KMS-11 (cell line): ENCODE data around the gene EFHC1.

Experiments used
- H2AFZ ChIP-seq: fragments of 200-600 bp; sonication (generic); 2 replicates; pipeline ENCODE4 v1.6.1; 2016; ENCODE audit warnings: antibody characterized with exemption, mixed run types, low read depth
- H3K27ac ChIP-seq: fragments of 200-600 bp; sonication (generic); 2 replicates; pipeline ENCODE4 v1.6.1; 2016; ENCODE audit warnings: mild to moderate bottlenecking, mixed run types
- H3K27me3 ChIP-seq: fragments of 200-600 bp; sonication (generic); 2 replicates; pipeline ENCODE4 v1.6.1; 2017; ENCODE audit warnings: mild to moderate bottlenecking, low read depth, mixed run types, moderate library complexity; ENCODE audit not compliant: insufficient read depth
- H3K36me3 ChIP-seq: fragments of 200-600 bp; sonication (generic); 2 replicates; pipeline ENCODE4 v1.6.1; 2017; ENCODE audit warnings: mild to moderate bottlenecking, mixed run types; ENCODE audit not compliant: insufficient read depth
- H3K4me1 ChIP-seq: fragments of 200-600 bp; sonication (generic); 2 replicates; pipeline ENCODE4 v1.6.1; 2016; ENCODE audit warnings: mild to moderate bottlenecking, low read depth, mixed run types; ENCODE audit not compliant: poor library complexity, severe bottlenecking
- H3K4me2 ChIP-seq: fragments of 200-600 bp; sonication (generic); 2 replicates; pipeline ENCODE4 v1.7.0; 2016; ENCODE audit warnings: mild to moderate bottlenecking, mixed run types
- H3K4me3 ChIP-seq: fragments of 200-600 bp; sonication (generic); IDR thresholded peaks from 2 replicates; pipeline ENCODE4 v1.6.1; 2017; ENCODE audit warnings: low read depth, low read length, mixed read lengths; ENCODE audit not compliant: insufficient read depth
- H3K79me2 ChIP-seq: fragments of 200-600 bp; sonication (generic); 2 replicates; pipeline ENCODE4 v1.6.1; 2016; ENCODE audit warnings: low read depth, mixed run types; ENCODE audit not compliant: insufficient read depth
- H3K9ac ChIP-seq: fragments of 200-600 bp; sonication (generic); 2 replicates; pipeline ENCODE4 v1.6.1; 2016; ENCODE audit warnings: mild to moderate bottlenecking, mixed run types
- H4K20me1 ChIP-seq: fragments of 200-600 bp; sonication (generic); 2 replicates; pipeline ENCODE4 v1.6.1; 2016; ENCODE audit warnings: mild to moderate bottlenecking, mixed run types; ENCODE audit not compliant: insufficient read depth
- CTCF ChIP-seq: fragments of 200-600 bp; sonication (generic); conservative IDR thresholded peaks from 2 replicates; pipeline ENCODE4 v1.6.1; 2017; ENCODE audit warnings: low read depth, mild to moderate bottlenecking, antibody characterized with exemption, low read length, moderate library complexity, mixed read lengths

The EFHC1 gene

GRCh38 chr6:52407467-52407866 is 12.7 kb upstream of the EFHC1 start:
- Histone ChIP-seq H3K4me1 (peaks cover 16% of the 10 kb centered on the region), H3K27me3 (no peaks in the 10 kb centered on the region), H3K4me3 (no peak overlapping the region), H4K20me1 (no peaks in the 10 kb centered on the region), H3K9ac (no peak overlapping the region), H3K79me2 (no peaks in the 10 kb centered on the region), H2AFZ (no peak overlapping the region), H3K27ac (no peak overlapping the region), H3K4me2 (no peak overlapping the region; the same call in 1 of the 2 replicates), H3K36me3 (no peaks in the 10 kb centered on the region)
- TF ChIP-seq CTCF = peak; percentile 80

GRCh38 chr6:52409499-52409898 is 10.6 kb upstream of the EFHC1 start:
- Histone ChIP-seq H3K4me2 (0 out of 2 replicates have a peak overlapping the region, but pooled peaks have one; percentile 1), H3K4me3 (no peak overlapping the region), H3K9ac (no peak overlapping the region), H4K20me1 (no peaks in the 10 kb centered on the region), H3K79me2 (no peaks in the 10 kb centered on the region), H3K36me3 (no peaks in the 10 kb centered on the region), H2AFZ (no peak overlapping the region), H3K27me3 (no peaks in the 10 kb centered on the region), H3K4me1 (peaks cover 36% of the 10 kb centered on the region), H3K27ac (no peak overlapping the region)
- TF ChIP-seq CTCF = no peak

GRCh38 chr6:52410979-52411378 is 9.2 kb upstream of the EFHC1 start:
- H3K27me3 ChIP-seq = no peaks in the 10 kb centered on the region
- H3K36me3 ChIP-seq = no peaks in the 10 kb centered on the region
- H4K20me1 ChIP-seq = no peaks in the 10 kb centered on the region
- no peak overlapping the region for H3K4me2 ChIP-seq
- no peak for TF ChIP-seq CTCF
- H3K27ac ChIP-seq = no peak overlapping the region
- no peak overlapping the region for H3K4me3 ChIP-seq
- peaks cover 51% of the 10 kb centered on the region for H3K4me1 ChIP-seq
- H2AFZ ChIP-seq = no peak overlapping the region
- H3K9ac ChIP-seq = no peak overlapping the region
- no peaks in the 10 kb centered on the region for H3K79me2 ChIP-seq

- Histone ChIP-seq H3K79me2 (no peaks in the 10 kb centered on the region), H3K36me3 (no peaks in the 10 kb centered on the region), H3K4me2 (no peak overlapping the region), H3K4me3 (no peak overlapping the region), H2AFZ (no peak overlapping the region), H3K4me1 (peaks cover 60% of the 10 kb centered on the region), H3K27me3 (no peaks in the 10 kb centered on the region), H3K9ac (no peak overlapping the region), H3K27ac (no peak overlapping the region), H4K20me1 (no peaks in the 10 kb centered on the region)
- no peak for TF ChIP-seq CTCF
Observed at GRCh38 chr6:52411911-52412310, 8.2 kb upstream of the EFHC1 start.
